GM13976 (cell line): ENCODE results near the gene CPA1.

Experiments
- DNase-seq: peaks from one replicate; pipeline ENCODE4 v3.0.0; 2012; ENCODE audit warnings: low spot score
- CTCF ChIP-seq: IDR thresholded peaks from 2 replicates; pipeline ENCODE4 v1.5.1; 2012; ENCODE audit warnings: borderline replicate concordance, mild to moderate bottlenecking; ENCODE audit not compliant: insufficient read depth; ENCODE audit errors: extremely low read depth, missing control alignments, control extremely low read depth
- in situ Hi-C: fragments of 300-500 bp; cut with MboI; formaldehyde crosslinking; loops from one replicate; pipeline ENCODE4 v1.12.0; 2022; ENCODE audit warnings: low sequenced_read_pairs, mixed read lengths, inconsistent platforms; ENCODE audit not compliant: unreplicated experiment

CPA1 gene

GRCh38 chr7:130362251-130362816, 18.0 kb upstream of the CPA1 start:
- TF ChIP-seq CTCF = no peak
- in situ Hi-C loops = no loop called here
- no peak for DNase-seq

GRCh38 chr7:130363026-130363847, 17.1 kb upstream of the CPA1 start:
- no peak for TF ChIP-seq CTCF
- in situ Hi-C loops = no loop called here
- no peak for DNase-seq

- DNase-seq = no peak
- in situ Hi-C loops = no loop called here
- TF ChIP-seq CTCF = no peak
Measured at GRCh38 chr7:130364451-130364850, 15.8 kb upstream of the CPA1 start.

DNA sequence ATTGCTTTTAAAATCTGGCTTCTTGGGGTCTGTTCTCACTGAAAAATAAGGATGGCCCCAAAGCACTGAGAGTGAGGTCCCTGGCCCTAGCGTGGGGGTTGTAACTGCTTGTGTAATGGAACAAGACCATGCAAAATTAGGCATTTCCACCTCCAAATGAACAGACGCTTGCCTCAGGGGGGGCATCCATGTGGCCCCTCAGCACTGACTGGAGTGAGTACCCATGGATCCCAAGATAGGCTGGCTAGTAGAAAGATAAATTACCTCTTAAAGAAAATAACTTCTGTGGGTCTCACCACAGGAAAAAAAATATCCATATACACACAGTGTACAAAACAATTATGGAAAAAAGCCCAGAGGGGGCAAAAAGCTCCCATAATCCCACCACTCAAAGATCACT, 15.2 kb upstream of the CPA1 start:
- in situ Hi-C loops = no loop called here
- TF ChIP-seq CTCF = no peak
- DNase-seq = no peak

GRCh38 chr7:130365511-130366441, 14.5 kb upstream of the CPA1 start:
- in situ Hi-C loops = no loop called here
- no peak for TF ChIP-seq CTCF
- DNase-seq = peak; percentile 60

GRCh38 chr7:130366564-130366963, 13.7 kb upstream of the CPA1 start:
- no peak for TF ChIP-seq CTCF
- in situ Hi-C loops = no loop called here
- DNase-seq = no peak
